GM12878 (cell line): ENCODE data around the gene TARBP1. TPM values are rescaled to one million over a fixed set of nuclear protein-coding genes. Genes with fewer than 3 reads are reported as not detected.

Experiments used
- EP300 ChIP-seq, 2 experiments: fragments of 150-350 bp in 1 of 2; IDR thresholded peaks; 2 replicates each; pipeline ENCODE4 v1.6.1; 2011 to 2012; ENCODE audit warnings: low read depth in 2 of 2, low read length in 2 of 2, borderline replicate concordance in 1 of 2, improper control_type of control experiment in 1 of 2, inconsistent platforms in 1 of 2; ENCODE audit not compliant: control insufficient read depth in 1 of 2
- IRF5 ChIP-seq: fragments of 450-650 bp; IDR thresholded peaks from 2 replicates; pipeline ENCODE4 v1.6.1; 2017; ENCODE audit warnings: borderline replicate concordance
- KDM1A ChIP-seq: fragments of 200-600 bp; sonication (generic); IDR thresholded peaks from 2 replicates; pipeline ENCODE4 v1.6.1; 2016; ENCODE audit warnings: borderline replicate concordance
- LARP7 ChIP-seq: fragments of 450-650 bp; IDR thresholded peaks from 2 replicates; pipeline ENCODE4 v1.6.1; 2017; ENCODE audit warnings: mild to moderate bottlenecking
- NFYB ChIP-seq: IDR thresholded peaks from 2 replicates; pipeline ENCODE4 v1.6.1; 2011; ENCODE audit warnings: low read depth, mild to moderate bottlenecking, low read length, improper control_type of control experiment, moderate library complexity; ENCODE audit not compliant: insufficient read depth
- PBX3 ChIP-seq: IDR thresholded peaks from 2 replicates; pipeline ENCODE4 v1.6.1; 2011; ENCODE audit warnings: mild to moderate bottlenecking, low read depth, low read length, moderate library complexity; ENCODE audit not compliant: insufficient replicate concordance
- POU2F2 ChIP-seq: IDR thresholded peaks from 3 replicates; pipeline ENCODE4 v1.6.1; 2011; ENCODE audit warnings: low read depth, mild to moderate bottlenecking, low read length, borderline replicate concordance
- RAD51 ChIP-seq: fragments of 450-650 bp; IDR thresholded peaks from 2 replicates; pipeline ENCODE4 v1.6.1; 2016; ENCODE audit warnings: moderate library complexity, mild to moderate bottlenecking, inconsistent platforms
- RELA ChIP-seq: fragments of 450-650 bp; IDR thresholded peaks from 2 replicates; pipeline ENCODE4 v1.8.0; 2014; ENCODE audit warnings: borderline replicate concordance; ENCODE audit not compliant: partially characterized antibody
- SMAD1 ChIP-seq: fragments of 450-650 bp; IDR thresholded peaks from 2 replicates; pipeline ENCODE4 v1.6.1; 2018; ENCODE audit warnings: mild to moderate bottlenecking, low read depth; ENCODE audit not compliant: partially characterized antibody
- SP1 ChIP-seq: IDR thresholded peaks from one replicate; pipeline ENCODE4 v1.6.1; 2011; ENCODE audit warnings: low read depth, low read length
- TAF1 ChIP-seq: IDR thresholded peaks from 2 replicates; pipeline ENCODE4 v1.6.1; 2011; ENCODE audit warnings: mild to moderate bottlenecking, low read depth, low read length, borderline replicate concordance
- YY1 ChIP-seq: IDR thresholded peaks from 2 replicates; pipeline ENCODE4 v1.6.1; 2011; ENCODE audit warnings: low read depth, mild to moderate bottlenecking, low read length
- ZBTB11 ChIP-seq: fragments of 450-650 bp; formaldehyde crosslinking; IDR thresholded peaks from 2 replicates; pipeline ENCODE4 v1.5.0; 2022; ENCODE audit warnings: mild to moderate bottlenecking, missing genetic modification characterization
- ZBTB40 ChIP-seq: fragments of 450-650 bp; IDR thresholded peaks from 2 replicates; pipeline ENCODE4 v1.6.1; 2016; ENCODE audit warnings: mild to moderate bottlenecking, moderate library complexity, borderline replicate concordance
- ZNF592 ChIP-seq: fragments of 450-650 bp; IDR thresholded peaks from 2 replicates; pipeline ENCODE4 v1.6.1; 2017; ENCODE audit warnings: mild to moderate bottlenecking, moderate library complexity
- polyA plus RNA-seq, 11 experiments: library from polyadenylated mRNA; depleted of rRNA in 4 of 11; unstranded in 6 of 11; stranded (reverse) in 5 of 11; fragments of >200 nt; fragmentation: Nextera tagmentation in 4 of 11; fragmentation: Illumina TruSeq in 1 of 11; extraction: Ambion mirVana in 4 of 11; extraction: Trizol in 1 of 11; gene quantifications; 1 replicate in 1 of 11; 2 replicates in 10 of 11; pipeline versions ENCODE4 v1.2.1 to v1.2.3, GENCODE V29; 2011 to 2016; ENCODE audit warnings: inconsistent platforms in 2 of 11, missing spikeins in 2 of 11, low read depth in 1 of 11
- total RNA-seq, 4 experiments: library from RNA; depleted of rRNA in 3 of 4; stranded (reverse); fragments of >200 nt in 3 of 4; fragmentation: Illumina TruSeq in 1 of 4; extraction: Trizol in 1 of 4; gene quantifications; 2 replicates each; pipeline versions ENCODE4 v1.2.1 to v1.2.3, GENCODE V29; 2013 to 2021

The TARBP1 gene
- total and polyA plus RNA-seq, 10 of the 15 experiments (the other 5 are each of a cell fraction or from before 2014, with no cell fraction given), result 10.8 to 94.4 (median 35.3) TPM

GRCh38 chr1:234478152-234478480 is 863 bp downstream of the TARBP1 start (continued):
- TF ChIP-seq ZBTB11 (CRISPR knock-in tag) (no peak), RELA (no peak), IRF5 (no peak), EP300 (IDR thresholded peaks at IDR 0.05; ENCODE audit: borderline replicate concordance in 1 of 2, control insufficient read depth in 1 of 2, low read depth in 2 of 2, low read length in 2 of 2) (no peak), NFYB (no peak), RAD51 (no peak), ZNF592 (no peak), SMAD1 (no peak), KDM1A (no peak), ZBTB40 (no peak), TAF1 (peak; percentile 17; the same call in 1 of the 2 replicates), LARP7 (peak; percentile 67; the same call in 1 of the 2 replicates), PBX3 (no peak), SP1 (no peak), YY1 (no peak), POU2F2 (0 out of 3 replicates have a peak, but pooled peaks have one; percentile 6)
